HEK293T (cell line): ENCODE results near the gene KLF9.
A peak's percentile ranks its signal among the peaks of the same experiment; 100 is the strongest.
"Not testable (repeated sequence)": the region's sequence is repeated elsewhere in the genome, so short reads cannot be mapped to it uniquely, and the experiment has no call there.

ENCODE experiments used
- CTCF ChIA-PET: fragments of 350-600 bp; formaldehyde crosslinking; extraction: SDS; loops from one replicate; lab custom pipeline; 2021; ENCODE audit warnings: antibody characterized with exemption, inconsistent platforms; lab: Yijun Ruan, JAX
- POLR2A ChIA-PET: fragments of 350-600 bp; formaldehyde crosslinking; extraction: SDS; loops from one replicate; lab custom pipeline; 2020; ENCODE audit warnings: antibody characterized with exemption, inconsistent platforms; lab: Yijun Ruan, JAX
- DNase-seq: peaks from one replicate; pipeline ENCODE4 v3.0.0; 2012; ENCODE audit warnings: mixed read lengths; ENCODE audit errors: extremely low spot score
- ARNT ChIP-seq: fragments of 450-650 bp; IDR thresholded peaks from 2 replicates; pipeline ENCODE4 v1.6.1; 2017; ENCODE audit warnings: mild to moderate bottlenecking
- BHLHE40 ChIP-seq: fragments of 450-650 bp; IDR thresholded peaks from 2 replicates; pipeline ENCODE4 v1.6.1; 2016; ENCODE audit warnings: mild to moderate bottlenecking, moderate library complexity, borderline replicate concordance
- CTBP1 ChIP-seq: fragments of 450-650 bp; IDR thresholded peaks from 2 replicates; pipeline ENCODE4 v1.6.1; 2016; ENCODE audit warnings: borderline replicate concordance
- ELF4 ChIP-seq: fragments of 450-650 bp; IDR thresholded peaks from 2 replicates; pipeline ENCODE4 v1.6.1; 2017; ENCODE audit warnings: antibody characterized with exemption
- FOXA1 ChIP-seq: fragments of 450-650 bp; IDR thresholded peaks from 2 replicates; pipeline ENCODE4 v1.6.1; 2016; ENCODE audit warnings: mild to moderate bottlenecking
- FOXK2 ChIP-seq: fragments of 450-650 bp; IDR thresholded peaks from 2 replicates; pipeline ENCODE4 v1.6.1; 2016; ENCODE audit warnings: mild to moderate bottlenecking
- FOXM1 ChIP-seq: fragments of 450-650 bp; IDR thresholded peaks from 2 replicates; pipeline ENCODE4 v1.6.1; 2017; ENCODE audit warnings: mild to moderate bottlenecking, borderline replicate concordance
- HDGF ChIP-seq: fragments of 450-650 bp; IDR thresholded peaks from 2 replicates; pipeline ENCODE4 v1.6.1; 2017; ENCODE audit warnings: antibody characterized with exemption, borderline replicate concordance
- L3MBTL2 ChIP-seq: fragments of 450-650 bp; conservative IDR thresholded peaks from 2 replicates; pipeline ENCODE4 v1.6.1; 2016; ENCODE audit warnings: mild to moderate bottlenecking
- LEF1 ChIP-seq: fragments of 450-650 bp; IDR thresholded peaks from 2 replicates; pipeline ENCODE4 v1.6.1; 2017; ENCODE audit warnings: mild to moderate bottlenecking, borderline replicate concordance
- NFRKB ChIP-seq: fragments of 450-650 bp; IDR thresholded peaks from 2 replicates; pipeline ENCODE4 v1.6.1; 2016; ENCODE audit warnings: mild to moderate bottlenecking, moderate library complexity
- SP1 ChIP-seq: fragments of 450-650 bp; IDR thresholded peaks from 2 replicates; pipeline ENCODE4 v1.6.1; 2017
- SUZ12 ChIP-seq: fragments of 450-650 bp; IDR thresholded peaks from 2 replicates; pipeline ENCODE4 v1.6.1; 2016; ENCODE audit warnings: mild to moderate bottlenecking
- TARDBP ChIP-seq: fragments of 450-650 bp; IDR thresholded peaks from 2 replicates; pipeline ENCODE4 v1.6.1; 2016
- ZNF384 ChIP-seq: fragments of 450-650 bp; IDR thresholded peaks from 2 replicates; pipeline ENCODE4 v1.6.1; 2016
- TF ChIP-seq, protein P1 (sequence below): fragments of 450-650 bp; IDR thresholded peaks from 2 replicates; pipeline ENCODE4 v1.6.1; 2016

The KLF9 gene

DNA sequence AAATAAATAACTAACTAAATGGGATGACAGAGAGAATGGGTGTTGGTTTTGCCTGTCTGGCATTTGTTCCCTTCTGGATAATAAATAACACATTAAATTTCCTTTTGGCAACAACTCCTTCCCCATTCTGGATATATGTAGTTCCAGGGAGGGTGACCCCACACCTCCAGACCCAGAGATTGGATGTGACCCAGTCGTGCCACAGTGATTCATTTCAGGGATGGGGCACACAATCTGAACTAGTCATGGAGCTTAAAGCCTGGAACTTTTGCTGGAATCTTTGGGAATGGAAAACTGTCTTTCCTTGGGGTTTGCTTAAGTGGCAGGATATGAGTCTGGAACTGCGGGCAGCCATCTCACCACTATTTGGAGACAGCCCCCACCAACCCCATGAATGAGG, 11.3 kb downstream of the KLF9 start:
- CTCF ChIA-PET = interaction anchor here (1.6 kb wide), 1 partner anchor 10 kb away, joined by 3 read pairs; no protein-coding TSS in a partner anchor
- POLR2A ChIA-PET = interaction anchor here (8.4 kb wide), 1 partner anchor 16 kb away, joined by 74 read pairs; no protein-coding TSS in a partner anchor
- TF ChIP-seq HDGF (no peak), NFRKB (no peak), FOXM1 (no peak), BHLHE40 (no peak), SP1 (no peak), FOXK2 (no peak), ELF4 (no peak), L3MBTL2 (no peak), LEF1 (no peak), ARNT (no peak), SUZ12 (no peak), CTBP1 (no peak), FOXA1 (no peak), ZNF384 (no peak), TARDBP (no peak)
- TF ChIP-seq, protein P1, sequence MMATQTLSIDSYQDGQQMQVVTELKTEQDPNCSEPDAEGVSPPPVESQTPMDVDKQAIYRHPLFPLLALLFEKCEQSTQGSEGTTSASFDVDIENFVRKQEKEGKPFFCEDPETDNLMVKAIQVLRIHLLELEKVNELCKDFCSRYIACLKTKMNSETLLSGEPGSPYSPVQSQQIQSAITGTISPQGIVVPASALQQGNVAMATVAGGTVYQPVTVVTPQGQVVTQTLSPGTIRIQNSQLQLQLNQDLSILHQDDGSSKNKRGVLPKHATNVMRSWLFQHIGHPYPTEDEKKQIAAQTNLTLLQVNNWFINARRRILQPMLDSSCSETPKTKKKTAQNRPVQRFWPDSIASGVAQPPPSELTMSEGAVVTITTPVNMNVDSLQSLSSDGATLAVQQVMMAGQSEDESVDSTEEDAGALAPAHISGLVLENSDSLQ = no peak
- no peak for DNase-seq

DNA sequence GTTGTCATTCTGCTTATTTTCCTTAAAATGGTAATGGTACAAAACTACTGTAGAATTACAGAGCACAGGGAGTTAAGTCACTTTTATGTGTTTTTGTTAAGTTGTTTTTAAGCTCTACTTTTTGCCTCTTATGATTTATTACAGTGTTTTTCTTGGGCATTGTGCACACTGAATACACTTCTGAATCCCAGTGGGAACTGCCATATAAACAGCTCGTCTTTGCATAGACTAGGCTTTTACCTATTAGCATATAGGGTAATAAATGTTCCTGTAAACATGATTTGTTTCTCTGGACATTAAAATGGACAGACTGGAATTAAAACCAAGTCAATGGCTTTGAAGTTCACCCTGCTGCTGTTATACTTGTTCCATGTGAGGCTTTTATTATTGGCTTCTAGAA, 12.2 kb downstream of the KLF9 start:
- DNase-seq = no peak
- ChIA-PET POLR2A (interaction anchor here (0.9 to 8.4 kb wide), 2 partner anchors 12 to 17 kb away, joined by 3 to 74 read pairs; partner anchors contain the start of gene KLF9), CTCF (no interaction called here)
- TF ChIP-seq HDGF (no peak), FOXK2 (0 out of 2 replicates have a peak, but pooled peaks have one; percentile 27), BHLHE40 (no peak), FOXM1 (peak; percentile 57), FOXA1 (0 out of 2 replicates have a peak, but pooled peaks have one; percentile 6), TARDBP (no peak), ARNT (no peak), ELF4 (no peak), SP1 (no peak), SUZ12 (no peak), CTBP1 (peak; percentile 90), ZNF384 (no peak), L3MBTL2 (no peak), LEF1 (peak; percentile 92; the same call in 1 of the 2 replicates), NFRKB (0 out of 2 replicates have a peak, but pooled peaks have one; percentile 27)
- TF ChIP-seq, protein P1 = peak; percentile 95

DNA sequence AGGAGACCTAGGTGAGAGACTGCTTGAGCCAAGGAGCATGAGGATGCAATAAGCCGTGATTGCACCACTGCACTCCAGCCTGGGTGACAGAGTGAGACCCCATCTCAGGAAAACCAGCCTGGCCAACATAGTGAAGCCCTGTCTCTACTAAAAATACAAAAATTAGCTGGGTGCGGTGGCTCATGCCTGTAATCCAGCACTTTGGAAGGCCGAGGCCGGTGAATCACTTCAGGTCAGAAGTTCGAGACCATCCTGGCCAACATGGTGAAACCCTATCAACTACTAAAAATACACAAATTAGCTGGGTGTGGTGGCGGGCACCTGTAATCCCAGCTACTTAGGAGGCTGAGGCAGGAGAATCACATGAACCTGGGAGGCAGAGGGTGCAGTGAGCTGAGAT, 13.2 kb downstream of the KLF9 start:
- ChIA-PET CTCF (interaction anchor here (0.6 kb wide), 1 partner anchor 225 kb away, joined by 4 read pairs; no protein-coding TSS in a partner anchor), POLR2A (interaction anchor here (8.4 kb wide), 1 partner anchor 18 kb away, joined by 74 read pairs; no protein-coding TSS in a partner anchor)

DNA sequence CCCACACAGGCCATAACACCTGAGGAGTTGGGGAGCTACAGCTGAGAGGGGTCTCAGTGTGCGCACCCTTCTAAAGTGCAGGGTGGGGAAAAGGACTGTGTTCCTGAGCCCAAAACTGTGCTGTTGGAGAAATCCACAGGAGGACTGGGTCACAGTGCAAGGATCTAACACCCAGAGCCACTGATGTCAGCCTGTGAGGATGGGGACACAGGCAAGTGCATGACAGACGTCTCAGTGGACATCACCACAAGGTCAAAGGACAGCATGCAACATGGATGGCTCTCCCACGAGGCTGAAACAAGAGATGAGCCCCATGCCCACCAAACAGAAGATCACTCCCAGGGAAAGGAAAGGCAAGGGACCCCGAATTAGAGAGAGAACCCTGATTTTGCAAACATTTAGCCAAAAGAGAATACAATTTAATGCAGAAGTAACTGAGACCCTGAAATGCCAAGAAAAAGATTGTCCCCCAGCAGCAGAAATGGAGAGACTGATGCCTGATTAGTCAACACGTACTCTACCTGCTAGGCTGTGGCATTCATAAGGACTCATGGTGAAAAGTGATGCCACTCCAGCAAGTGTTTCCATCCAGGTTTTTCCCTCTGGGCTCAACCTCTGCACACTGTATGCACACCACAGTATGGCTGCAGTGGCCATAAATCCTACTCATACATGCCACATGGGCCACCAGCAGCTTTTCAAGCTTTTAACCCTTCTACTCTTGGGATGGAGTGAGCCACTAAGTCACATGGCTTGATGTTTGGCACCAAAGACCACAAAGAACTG, 14.2 kb downstream of the KLF9 start:
- ChIA-PET POLR2A (interaction anchor here (8.4 kb wide), 1 partner anchor 19 kb away, joined by 74 read pairs; no protein-coding TSS in a partner anchor), CTCF (interaction anchor here (0.6 kb wide), 1 partner anchor 200 kb away, joined by 3 read pairs; no protein-coding TSS in a partner anchor)
- no peak for DNase-seq
- TF ChIP-seq, protein P1 = peak; percentile 26; the same call in 1 of the 2 replicates
- TF ChIP-seq FOXK2 (no peak), ELF4 (no peak)

More for the DNA sequence above, 13.2 kb downstream of the KLF9 start:
- not testable (repeated sequence) for DNase-seq

DNA sequence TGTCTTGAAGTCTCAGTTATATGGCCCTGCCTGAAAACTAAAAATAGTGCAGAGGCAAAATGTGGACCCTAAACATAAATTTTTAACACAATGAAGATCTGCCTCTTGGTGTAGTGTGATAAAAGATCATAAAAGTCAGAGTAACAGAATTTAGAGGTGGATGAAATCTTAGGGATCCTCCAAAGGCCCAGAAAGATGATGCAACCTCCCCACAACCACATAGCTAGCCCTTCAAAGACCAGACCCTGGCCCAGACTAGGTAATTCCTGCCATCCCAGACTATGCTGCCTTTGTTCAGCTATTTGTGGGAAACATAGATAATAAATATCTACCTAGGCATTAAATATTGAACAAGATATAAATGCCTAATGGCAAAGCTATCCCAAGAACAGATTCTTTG, 15.3 kb downstream of the KLF9 start:
- no peak for DNase-seq
- no peak for TF ChIP-seq HDGF
- TF ChIP-seq, protein P1 = no peak
- TF ChIP-seq FOXA1 = no peak
- ChIA-PET POLR2A (no interaction called here), CTCF (no interaction called here)

DNA sequence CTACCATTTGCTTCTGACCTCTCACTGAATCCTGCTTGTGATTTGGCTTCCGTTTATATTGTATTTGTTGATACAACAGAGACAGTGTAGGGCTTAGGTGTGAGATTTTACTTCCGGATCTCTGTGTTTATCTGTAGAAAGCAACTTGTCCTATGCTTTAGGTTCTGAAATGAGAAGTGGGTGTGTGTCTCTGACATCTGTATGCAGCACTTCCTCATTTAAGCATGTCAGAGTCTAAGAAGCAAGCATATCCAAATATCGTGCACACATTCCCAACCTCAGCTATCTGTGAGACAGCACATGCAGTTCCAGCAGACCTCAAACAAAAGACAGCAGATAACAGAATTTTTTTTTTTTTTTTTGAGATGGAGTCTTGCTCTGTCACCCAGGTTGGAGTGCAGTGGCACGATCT, 16.3 kb downstream of the KLF9 start:
- DNase-seq = no peak
- ChIA-PET CTCF (interaction anchor here (0.6 kb wide), 1 partner anchor 508 kb away, joined by 3 read pairs; no protein-coding TSS in a partner anchor), POLR2A (no interaction called here)
- TF ChIP-seq, protein P1 = no peak
- no peak for TF ChIP-seq FOXM1
- TF ChIP-seq ZNF384 = no peak
- TF ChIP-seq ELF4 = no peak
- no peak for TF ChIP-seq SUZ12
- no peak for TF ChIP-seq L3MBTL2
- TF ChIP-seq NFRKB = no peak
- TF ChIP-seq LEF1 = no peak
- TF ChIP-seq ARNT = no peak
